Endothelial cell (in vitro differentiated cells): ENCODE data around the gene MICAL3. TPM values are rescaled to one million over a fixed set of nuclear protein-coding genes. Genes with fewer than 3 reads are reported as not detected.

ENCODE experiments used
- DNase-seq: peaks from one replicate; pipeline ENCODE4 v3.0.0; 2021; ENCODE audit warnings: low spot score
- H3K27ac Mint-ChIP-seq: one replicate; pipeline ENCODE4 v1.8.0; 2021; ENCODE audit warnings: mixed read lengths, inconsistent platforms; ENCODE audit not compliant: unreplicated experiment
- H3K27me3 Mint-ChIP-seq: one replicate; pipeline ENCODE4 v1.8.0; 2021; ENCODE audit warnings: mild to moderate bottlenecking, moderate library complexity, mixed read lengths, inconsistent platforms; ENCODE audit not compliant: unreplicated experiment
- H3K36me3 Mint-ChIP-seq: one replicate; pipeline ENCODE4 v1.8.0; 2021; ENCODE audit warnings: mild to moderate bottlenecking, low read depth, mixed read lengths, inconsistent platforms; ENCODE audit not compliant: unreplicated experiment
- H3K4me1 Mint-ChIP-seq: one replicate; pipeline ENCODE4 v1.8.0; 2021; ENCODE audit warnings: mild to moderate bottlenecking, mixed read lengths, inconsistent platforms; ENCODE audit not compliant: unreplicated experiment
- H3K4me3 Mint-ChIP-seq: one replicate; pipeline ENCODE4 v1.8.0; 2021; ENCODE audit warnings: mild to moderate bottlenecking, mixed read lengths, inconsistent platforms; ENCODE audit not compliant: unreplicated experiment
- H3K9me3 Mint-ChIP-seq: one replicate; pipeline ENCODE4 v1.8.0; 2021; ENCODE audit warnings: mixed read lengths, inconsistent platforms; ENCODE audit not compliant: unreplicated experiment
- total RNA-seq: library from RNA; stranded (reverse); fragmentation: NEBNext Ultra II Directional; extraction: Animal tissue kit (Norgen Biotek cat#: 25700); gene quantifications from one replicate; pipeline ENCODE4 v1.2.1, GENCODE V29; 2021; ENCODE audit not compliant: unreplicated experiment
- TF ChIP-seq, protein P1 (sequence below): fragments of 200-600 bp; sonication (generic); IDR thresholded peaks from one replicate; pipeline ENCODE4 v1.5.0; 2021; ENCODE audit warnings: antibody characterized with exemption; ENCODE audit not compliant: unreplicated experiment

Gene MICAL3
- total RNA-seq, 1 donor from 2014 or later = 54.3 TPM

GRCh38 chr22:17906978-17907747 lies 117.2 kb downstream of the MICAL3 start:
- Mint-ChIP-seq H3K27me3 (peaks cover 10% of the 10 kb centered on the region), H3K9me3 (no peaks in the 10 kb centered on the region), H3K36me3 (peaks cover 26% of the 10 kb centered on the region), H3K4me1 (peaks cover 51% of the 10 kb centered on the region), H3K4me3 (peak overlapping the region; percentile 40), H3K27ac (no peak overlapping the region)
- no peak for DNase-seq
- TF ChIP-seq, protein P1, sequence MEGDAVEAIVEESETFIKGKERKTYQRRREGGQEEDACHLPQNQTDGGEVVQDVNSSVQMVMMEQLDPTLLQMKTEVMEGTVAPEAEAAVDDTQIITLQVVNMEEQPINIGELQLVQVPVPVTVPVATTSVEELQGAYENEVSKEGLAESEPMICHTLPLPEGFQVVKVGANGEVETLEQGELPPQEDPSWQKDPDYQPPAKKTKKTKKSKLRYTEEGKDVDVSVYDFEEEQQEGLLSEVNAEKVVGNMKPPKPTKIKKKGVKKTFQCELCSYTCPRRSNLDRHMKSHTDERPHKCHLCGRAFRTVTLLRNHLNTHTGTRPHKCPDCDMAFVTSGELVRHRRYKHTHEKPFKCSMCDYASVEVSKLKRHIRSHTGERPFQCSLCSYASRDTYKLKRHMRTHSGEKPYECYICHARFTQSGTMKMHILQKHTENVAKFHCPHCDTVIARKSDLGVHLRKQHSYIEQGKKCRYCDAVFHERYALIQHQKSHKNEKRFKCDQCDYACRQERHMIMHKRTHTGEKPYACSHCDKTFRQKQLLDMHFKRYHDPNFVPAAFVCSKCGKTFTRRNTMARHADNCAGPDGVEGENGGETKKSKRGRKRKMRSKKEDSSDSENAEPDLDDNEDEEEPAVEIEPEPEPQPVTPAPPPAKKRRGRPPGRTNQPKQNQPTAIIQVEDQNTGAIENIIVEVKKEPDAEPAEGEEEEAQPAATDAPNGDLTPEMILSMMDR = no peak

- peaks cover 32% of the 10 kb centered on the region for H3K36me3 Mint-ChIP-seq
- TF ChIP-seq, protein P1 = no peak
Measured at GRCh38 chr22:17905445-17905844, 118.9 kb downstream of the MICAL3 start.

GRCh38 chr22:17903564-17904295 lies 120.6 kb downstream of the MICAL3 start:
- Mint-ChIP-seq H3K36me3 (peaks cover 36% of the 10 kb centered on the region), H3K4me3 (no peak overlapping the region), H3K9me3 (no peaks in the 10 kb centered on the region), H3K27ac (no peak overlapping the region), H3K27me3 (peaks cover 3% of the 10 kb centered on the region), H3K4me1 (peaks cover 19% of the 10 kb centered on the region)
- TF ChIP-seq, protein P1 = no peak
- DNase-seq = no peak

More at GRCh38 chr22:17905445-17905844, 118.9 kb downstream of the MICAL3 start:
- H3K9me3 Mint-ChIP-seq = no peaks in the 10 kb centered on the region
- H3K4me1 Mint-ChIP-seq = peaks cover 34% of the 10 kb centered on the region
- no peak overlapping the region for H3K4me3 Mint-ChIP-seq
- peak overlapping the region; percentile 20 for H3K27ac Mint-ChIP-seq
- H3K27me3 Mint-ChIP-seq = peaks cover 7% of the 10 kb centered on the region
- DNase-seq = no peak

DNA sequence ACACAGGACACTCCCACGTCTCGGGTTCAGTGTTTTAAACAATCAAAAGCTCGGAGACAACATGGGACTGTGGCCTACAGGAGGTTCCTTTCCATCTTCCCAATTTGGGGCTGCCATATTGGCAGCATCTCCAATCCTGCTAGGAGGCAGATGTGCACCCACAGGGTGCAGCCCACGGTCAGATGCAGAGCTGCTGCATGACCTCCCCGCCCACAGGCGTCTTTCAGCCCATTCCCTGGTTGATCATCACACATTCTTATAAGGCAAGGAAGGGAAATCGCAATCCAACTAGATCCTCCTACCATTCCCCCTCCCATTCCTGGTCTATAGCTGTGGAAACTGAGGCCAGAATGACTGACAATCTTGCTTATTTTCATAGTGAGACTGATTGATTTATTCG lies 121.4 kb downstream of the MICAL3 start:
- Mint-ChIP-seq H3K36me3 (peaks cover 38% of the 10 kb centered on the region), H3K4me1 (peaks cover 19% of the 10 kb centered on the region), H3K9me3 (no peaks in the 10 kb centered on the region), H3K27me3 (peaks cover 3% of the 10 kb centered on the region), H3K27ac (no peak overlapping the region), H3K4me3 (no peak overlapping the region)
- TF ChIP-seq, protein P1 = no peak
- DNase-seq = no peak

DNA sequence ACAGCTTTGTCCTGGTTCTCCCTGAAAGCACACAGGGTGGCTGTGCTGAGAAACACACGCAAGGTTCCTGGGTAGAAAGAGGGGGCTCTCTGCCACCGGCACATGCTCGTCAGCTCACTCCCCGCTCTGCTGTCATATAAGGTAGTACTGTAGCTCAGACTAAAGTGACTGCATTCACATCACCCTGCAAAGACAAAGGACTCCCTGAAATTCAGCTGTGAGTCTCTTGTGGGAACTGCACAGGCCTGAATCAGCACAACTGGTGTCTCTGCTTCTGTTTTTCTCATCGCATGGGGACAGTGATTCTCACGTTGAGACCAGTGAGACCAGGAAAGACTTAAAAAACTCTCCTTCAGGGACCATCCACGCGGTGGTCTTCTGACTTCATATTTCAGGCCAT lies 126.0 kb downstream of the MICAL3 start:
- H3K4me3 Mint-ChIP-seq = peak overlapping the region; percentile 5
- peaks cover 2% of the 10 kb centered on the region for H3K27me3 Mint-ChIP-seq
- H3K9me3 Mint-ChIP-seq = no peaks in the 10 kb centered on the region
- peaks cover 19% of the 10 kb centered on the region for H3K36me3 Mint-ChIP-seq
- TF ChIP-seq, protein P1 = no peak
- H3K27ac Mint-ChIP-seq = no peak overlapping the region
- no peaks in the 10 kb centered on the region for H3K4me1 Mint-ChIP-seq
- no peak for DNase-seq
